AG04450 (cell line): ENCODE measurements around the gene NID1. TPM values are rescaled to one million over a fixed set of nuclear protein-coding genes. Genes with fewer than 3 reads are reported as not detected.
A peak's percentile ranks its signal among the peaks of the same experiment; 100 is the strongest.
"Not testable (repeated sequence)": the region's sequence is repeated elsewhere in the genome, so short reads cannot be mapped to it uniquely, and the experiment has no call there.

Experiments
- CTCF ChIA-PET: fragments of 300-600, 350-600 bp; formaldehyde crosslinking; extraction: SDS; loops from one replicate; lab custom pipeline; 2022; ENCODE audit warnings: antibody characterized with exemption, inconsistent platforms; lab: Charles Lee
- POLR2A ChIA-PET: fragments of 350-600 bp; formaldehyde crosslinking; extraction: SDS; loops from one replicate; lab custom pipeline; 2021; ENCODE audit warnings: antibody characterized with exemption, inconsistent platforms; lab: Yijun Ruan, JAX
- DNase-seq: peaks from one replicate; pipeline ENCODE4 v3.0.0-alpha.2; 2011; ENCODE audit warnings: low read depth, low spot score
- H3K27ac ChIP-seq: one replicate; pipeline ENCODE4 v1.5.1; 2012; ENCODE audit warnings: low read depth, low read length, control low read depth
- H3K27me3 ChIP-seq: one replicate; pipeline ENCODE4 v1.6.0; 2012; ENCODE audit warnings: low read length; ENCODE audit not compliant: control insufficient read depth, insufficient read depth
- H3K4me3 ChIP-seq: 2 replicates; pipeline ENCODE4 v1.5.1; 2011; ENCODE audit warnings: mild to moderate bottlenecking, low read depth, low read length, control low read depth
- H3K9me3 ChIP-seq: 2 replicates; pipeline ENCODE4 v1.5.1; 2012; ENCODE audit warnings: low read length; ENCODE audit not compliant: control insufficient read depth, insufficient read depth
- CTCF ChIP-seq: IDR thresholded peaks from 2 replicates; pipeline ENCODE4 v1.5.1; 2011; ENCODE audit warnings: low read depth, low read length, control low read depth, inconsistent platforms
- polyA plus RNA-seq: library from polyadenylated mRNA; depleted of rRNA; stranded (reverse); fragments of >200 nt; gene quantifications from 2 replicates; pipeline ENCODE4 v1.2.3, GENCODE V29; 2011

The NID1 gene
- polyA plus RNA-seq, 1 experiment, result 137 TPM

DNA sequence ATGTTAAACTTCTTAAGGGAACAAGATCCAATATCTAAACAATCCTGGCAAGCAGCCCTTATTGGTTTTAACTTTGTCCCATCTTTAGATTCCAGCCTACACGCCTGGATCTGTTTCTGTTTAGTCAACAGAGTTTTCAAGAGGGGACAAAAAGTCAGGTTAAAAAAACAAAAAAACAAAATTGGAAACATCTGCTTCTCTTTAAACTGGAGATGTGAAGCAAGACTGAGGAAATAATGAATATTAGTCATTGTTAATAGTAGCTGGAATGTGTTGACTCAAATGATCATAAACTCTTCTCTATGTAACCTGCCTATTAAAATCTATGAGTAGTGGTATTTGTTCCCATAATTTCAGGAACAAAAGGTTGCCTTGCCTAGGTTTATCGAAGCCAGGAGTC is 55.0 kb downstream of the NID1 start:
- H3K27ac ChIP-seq, result peak overlapping the region; percentile 81
- no peaks in the 10 kb centered on the region for H3K27me3 ChIP-seq
- TF ChIP-seq CTCF, result no peak
- ChIA-PET POLR2A (interaction anchor here (1.0 kb wide), 1 partner anchor 26 kb away, joined by 6 read pairs; no protein-coding TSS in a partner anchor), CTCF (interaction anchor here (1.6 kb wide), 1 partner anchor 38 kb away, joined by 7 read pairs; no protein-coding TSS in a partner anchor)
- DNase-seq, result no peak
- H3K9me3 ChIP-seq, result no peaks in the 10 kb centered on the region
- H3K4me3 ChIP-seq, result no peak overlapping the region

DNA sequence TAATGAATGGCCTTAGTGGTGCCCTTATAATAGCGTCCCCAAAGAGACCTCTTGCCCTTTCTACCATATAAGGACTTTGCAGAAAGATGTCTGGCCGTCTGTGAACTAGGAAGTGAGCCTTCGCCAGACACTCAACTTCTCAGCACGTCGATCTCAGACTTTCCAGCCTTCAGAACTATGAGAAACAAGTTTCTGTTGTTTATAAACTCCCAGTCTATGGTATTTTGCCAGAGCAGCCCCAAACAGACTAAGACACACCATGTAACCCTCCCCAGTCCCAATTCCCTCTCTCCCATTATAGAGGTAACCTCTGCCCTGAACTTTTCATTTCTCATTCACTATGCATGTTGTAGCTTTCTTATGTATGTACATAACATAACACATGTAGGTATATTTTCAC is 55.7 kb downstream of the NID1 start:
- CTCF ChIA-PET, result no interaction called here
- POLR2A ChIA-PET, result interaction anchor here (1.0 kb wide), 1 partner anchor 26 kb away, joined by 6 read pairs; no protein-coding TSS in a partner anchor
- no peak for DNase-seq
- no peak for TF ChIP-seq CTCF
- Histone ChIP-seq H3K27ac (no peak overlapping the region), H3K4me3 (no peak overlapping the region), H3K9me3 (no peaks in the 10 kb centered on the region), H3K27me3 (no peaks in the 10 kb centered on the region)

DNA sequence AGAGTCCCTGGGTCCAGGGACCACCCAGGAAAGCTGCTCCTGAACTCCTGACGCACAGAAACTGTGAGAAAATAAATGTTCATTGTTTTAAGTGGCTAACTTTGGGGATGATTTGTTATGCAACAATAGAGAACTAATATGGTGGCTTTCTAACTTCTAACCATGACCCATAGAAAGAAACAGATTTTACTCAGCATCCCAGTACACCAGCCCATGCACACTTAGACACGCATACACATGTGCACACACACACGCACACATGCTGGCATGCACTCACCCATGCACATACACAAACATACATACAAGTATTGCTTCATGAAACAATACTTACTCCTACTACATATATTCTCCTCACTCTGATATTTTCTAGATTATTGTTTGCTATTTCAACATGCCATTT is 57.1 kb downstream of the NID1 start:
- no peak for DNase-seq
- POLR2A ChIA-PET, result no interaction called here
- no peaks in the 10 kb centered on the region for H3K9me3 ChIP-seq
- no peak overlapping the region for H3K4me3 ChIP-seq
- no peaks in the 10 kb centered on the region for H3K27me3 ChIP-seq
- H3K27ac ChIP-seq, result no peak overlapping the region
- TF ChIP-seq CTCF, result no peak
- CTCF ChIA-PET, result no interaction called here

DNA sequence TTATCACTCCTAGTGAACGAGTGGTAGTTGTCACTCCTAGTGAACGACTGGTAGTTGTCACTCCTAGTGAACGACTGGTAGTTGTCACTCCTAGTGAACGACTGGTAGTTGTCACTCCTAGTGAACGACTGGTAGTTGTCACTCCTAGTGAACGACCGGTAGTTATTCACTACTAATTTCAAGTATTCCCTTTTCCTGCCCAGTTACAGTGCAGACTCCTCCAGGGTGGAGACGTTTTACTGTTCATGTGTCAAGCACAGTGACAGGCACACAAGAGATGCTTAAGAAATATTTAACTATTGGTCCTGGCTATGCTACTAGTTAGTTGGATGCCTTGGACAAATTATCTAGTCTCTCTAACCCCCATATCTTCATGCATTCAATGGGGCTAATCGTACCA is 61.8 kb downstream of the NID1 start:
- H3K27me3 ChIP-seq, H3K9me3 ChIP-seq, DNase-seq, POLR2A ChIA-PET, H3K4me3 ChIP-seq, CTCF ChIA-PET, H3K27ac ChIP-seq: not testable (repeated sequence)

DNA sequence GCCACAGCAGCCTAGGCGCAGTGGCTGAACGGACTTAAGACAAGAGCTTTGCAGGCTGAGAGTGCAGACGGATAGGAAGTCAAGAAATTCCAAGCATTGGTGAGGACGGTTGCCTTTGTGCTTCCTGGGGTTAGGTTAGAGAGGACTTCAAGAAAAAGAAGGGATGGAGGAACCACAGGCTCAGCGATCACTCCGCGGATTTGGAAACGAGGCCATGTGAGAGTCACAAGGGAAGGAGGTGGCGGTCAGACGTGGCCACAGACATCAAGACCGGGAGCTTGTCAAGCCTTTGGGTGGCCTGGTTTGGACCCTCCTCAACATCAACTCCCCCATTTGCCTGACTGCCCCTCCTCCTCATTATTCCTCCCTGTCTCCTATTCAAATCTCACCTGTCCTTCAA is 62.3 kb downstream of the NID1 start:
- Histone ChIP-seq H3K27ac (no peak overlapping the region), H3K4me3 (no peak overlapping the region), H3K9me3 (no peaks in the 10 kb centered on the region), H3K27me3 (no peaks in the 10 kb centered on the region)
- CTCF ChIA-PET, result no interaction called here
- TF ChIP-seq CTCF, result no peak
- POLR2A ChIA-PET, result no interaction called here
- DNase-seq, result no peak

GRCh38 chr1:236002025-236002390 is 62.9 kb downstream of the NID1 start:
- ChIA-PET CTCF (no interaction called here), POLR2A (no interaction called here)
- TF ChIP-seq CTCF, result no peak
- Histone ChIP-seq H3K9me3 (no peaks in the 10 kb centered on the region), H3K4me3 (no peak overlapping the region), H3K27ac (no peak overlapping the region), H3K27me3 (no peaks in the 10 kb centered on the region)
- DNase-seq, result no peak
